RWPE1 (cell line): Measurements from ENCODE around the gene CCL5.

Experiments used
- CTCF ChIA-PET: fragments of 350-600 bp; sonication (Branson Sonifier 250); formaldehyde crosslinking; extraction: SDS; loops from one replicate; lab custom pipeline; 2021; lab: Yijun Ruan, JAX
- POLR2A ChIA-PET: fragments of 400-600 bp; formaldehyde crosslinking; extraction: SDS; loops from one replicate; lab custom pipeline; 2020; ENCODE audit warnings: antibody characterized with exemption; ENCODE audit not compliant: low non-redundant PET; lab: Yijun Ruan, JAX
- DNase-seq: peaks from one replicate; pipeline ENCODE4 v3.0.0; 2012; ENCODE audit warnings: low spot score
- H3K27ac ChIP-seq: fragments of 450-650 bp; 2 replicates; pipeline ENCODE4 v1.5.1; 2017
- CTCF ChIP-seq: fragments of 450-650 bp; conservative IDR thresholded peaks from 2 replicates; pipeline ENCODE4 v1.5.1; 2017; ENCODE audit warnings: low read depth, mild to moderate bottlenecking

The CCL5 gene

GRCh38 chr17:35877345-35878029 is 2.7 kb downstream of the CCL5 start:
- DNase-seq: no peak
- CTCF ChIA-PET: no interaction called here
- POLR2A ChIA-PET: no interaction called here
- no peak overlapping the region for H3K27ac ChIP-seq
- no peak for TF ChIP-seq CTCF

- POLR2A ChIA-PET: no interaction called here
- CTCF ChIA-PET: interaction anchor here (1.1 kb wide), 1 partner anchor 16 kb away, joined by 3 read pairs; no protein-coding TSS in a partner anchor
- no peak overlapping the region for H3K27ac ChIP-seq
- DNase-seq: no peak
- TF ChIP-seq CTCF: no peak
Measured at GRCh38 chr17:35876534-35876933, 3.6 kb downstream of the CCL5 start.

- CTCF ChIA-PET: interaction anchor here (1.1 kb wide), 1 partner anchor 17 kb away, joined by 3 read pairs; no protein-coding TSS in a partner anchor
- no peak for DNase-seq
- POLR2A ChIA-PET: no interaction called here
- TF ChIP-seq CTCF: no peak
- no peak overlapping the region for H3K27ac ChIP-seq
Measured at GRCh38 chr17:35875800-35876139, 4.4 kb downstream of the CCL5 start.

GRCh38 chr17:35875072-35875799 is 4.9 kb downstream of the CCL5 start:
- no peak overlapping the region for H3K27ac ChIP-seq
- TF ChIP-seq CTCF: no peak
- CTCF ChIA-PET: no interaction called here
- POLR2A ChIA-PET: no interaction called here
- DNase-seq: no peak

GRCh38 chr17:35872196-35872980 is 7.8 kb downstream of the CCL5 start:
- no peak overlapping the region for H3K27ac ChIP-seq
- ChIA-PET POLR2A (interaction anchor here (1.2 kb wide), 1 partner anchor 16 kb away, joined by 3 read pairs; no protein-coding TSS in a partner anchor), CTCF (no interaction called here)
- no peak for TF ChIP-seq CTCF
- no peak for DNase-seq
